ENCODE measurements around the gene RHOT2.

RHOT2 gene

GRCh38 chr16:648071-648780 lies 19.7 kb upstream of the RHOT2 start:
- DNase-seq: no peak

- peak; percentile 56 for DNase-seq
These were observed 18.9 kb upstream of the RHOT2 start, which contains the start of gene WDR90 for GRCh38 chr16:648781-649589. TSS of gene WDR90 (plus strand) at chr16:649365. CDS start at chr16:649417, 52 bp downstream.

GRCh38 chr16:649631-650030 lies 18.3 kb upstream of the RHOT2 start:
- no peak for DNase-seq

- no peak for DNase-seq
These were observed 16.1 kb upstream of the RHOT2 start for GRCh38 chr16:651844-652243.

- DNase-seq: no peak
These were observed 15.3 kb upstream of the RHOT2 start for GRCh38 chr16:652454-653305.

- no peak for DNase-seq
These were observed 13.9 kb upstream of the RHOT2 start for GRCh38 chr16:654034-654433.

- DNase-seq: no peak
These were observed 10.4 kb upstream of the RHOT2 start for GRCh38 chr16:657487-657886.

- DNase-seq: no peak
These were observed 9.0 kb upstream of the RHOT2 start for GRCh38 chr16:658679-659571.

GRCh38 chr16:659618-660017 lies 8.3 kb upstream of the RHOT2 start:
- no peak for DNase-seq

- no peak for DNase-seq
These were observed 7.8 kb upstream of the RHOT2 start for GRCh38 chr16:660132-660458.

- DNase-seq: peak; percentile 81
These were observed 7.3 kb upstream of the RHOT2 start for GRCh38 chr16:660459-661183.

- no peak for DNase-seq
These were observed 6.6 kb upstream of the RHOT2 start for GRCh38 chr16:661184-661821.

- no peak for DNase-seq
These were observed 5.8 kb upstream of the RHOT2 start for GRCh38 chr16:662095-662494.

GRCh38 chr16:662597-662996 lies 5.3 kb upstream of the RHOT2 start:
- DNase-seq: no peak

- no peak for DNase-seq
These were observed 1.4 kb upstream of the RHOT2 start for GRCh38 chr16:666572-666971.

- no peak for DNase-seq
These were observed 686 bp upstream of the RHOT2 start for GRCh38 chr16:667113-667779.

GRCh38 chr16:668519-669171 lies 713 bp downstream of the RHOT2 start:
- DNase-seq: no peak

GRCh38 chr16:669666-670065 lies 1.7 kb downstream of the RHOT2 start:
- no peak for DNase-seq

GRCh38 chr16:670485-671352 lies 2.8 kb downstream of the RHOT2 start:
- DNase-seq: no peak
